ENCODE data around the gene GCN1.

DNA sequence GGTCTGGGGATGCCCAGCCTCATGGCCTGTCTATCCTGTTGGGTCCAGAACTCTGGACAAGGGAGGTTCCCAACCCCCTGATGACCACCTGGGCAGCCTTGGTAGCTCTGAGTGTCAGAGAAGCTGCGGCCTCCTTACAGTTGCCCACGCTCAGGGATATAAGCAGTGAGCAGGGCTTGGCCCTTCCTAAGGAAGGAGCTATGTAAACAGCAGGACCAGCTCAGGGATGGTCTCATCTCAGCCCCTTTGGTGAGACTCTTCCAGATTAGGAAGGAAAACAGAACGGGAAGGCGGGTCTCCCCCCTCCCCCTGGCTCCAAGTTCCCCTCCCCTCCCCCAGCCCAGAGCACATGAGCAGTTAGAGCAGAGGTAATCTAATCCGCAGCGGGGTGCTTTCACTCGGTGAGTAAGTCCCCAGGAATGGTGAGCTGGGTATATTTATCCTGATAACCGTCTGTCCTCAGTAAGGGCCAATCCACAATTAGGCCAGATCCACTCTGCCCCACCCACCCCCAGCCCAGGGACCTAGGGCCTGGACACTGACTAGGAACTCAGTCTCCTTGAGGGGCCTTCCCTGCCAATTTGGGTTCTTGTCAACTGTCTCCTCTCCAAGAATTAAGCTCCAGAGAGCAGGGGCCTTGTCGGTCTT is 35.9 kb upstream of the GCN1 start:
- TF ChIP-seq, protein P1, sequence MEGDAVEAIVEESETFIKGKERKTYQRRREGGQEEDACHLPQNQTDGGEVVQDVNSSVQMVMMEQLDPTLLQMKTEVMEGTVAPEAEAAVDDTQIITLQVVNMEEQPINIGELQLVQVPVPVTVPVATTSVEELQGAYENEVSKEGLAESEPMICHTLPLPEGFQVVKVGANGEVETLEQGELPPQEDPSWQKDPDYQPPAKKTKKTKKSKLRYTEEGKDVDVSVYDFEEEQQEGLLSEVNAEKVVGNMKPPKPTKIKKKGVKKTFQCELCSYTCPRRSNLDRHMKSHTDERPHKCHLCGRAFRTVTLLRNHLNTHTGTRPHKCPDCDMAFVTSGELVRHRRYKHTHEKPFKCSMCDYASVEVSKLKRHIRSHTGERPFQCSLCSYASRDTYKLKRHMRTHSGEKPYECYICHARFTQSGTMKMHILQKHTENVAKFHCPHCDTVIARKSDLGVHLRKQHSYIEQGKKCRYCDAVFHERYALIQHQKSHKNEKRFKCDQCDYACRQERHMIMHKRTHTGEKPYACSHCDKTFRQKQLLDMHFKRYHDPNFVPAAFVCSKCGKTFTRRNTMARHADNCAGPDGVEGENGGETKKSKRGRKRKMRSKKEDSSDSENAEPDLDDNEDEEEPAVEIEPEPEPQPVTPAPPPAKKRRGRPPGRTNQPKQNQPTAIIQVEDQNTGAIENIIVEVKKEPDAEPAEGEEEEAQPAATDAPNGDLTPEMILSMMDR (conservative IDR thresholded peaks at IDR 0.05; ENCODE audit: low read depth, low read length): no peak
- no peak for TF ChIP-seq EZH2 (IDR thresholded peaks at IDR 0.05; ENCODE audit: low read length, unreplicated experiment)
- TF ChIP-seq EZH2phosphoT487 (IDR thresholded peaks at IDR 0.05; ENCODE audit: borderline replicate concordance, low read length): no peak

Measured in PC-3 (cell line).